H1 (cell line): ENCODE measurements around the gene ELFN2. TPM values are rescaled to one million over a fixed set of nuclear protein-coding genes. Genes with fewer than 3 reads are reported as not detected.

ENCODE experiments used
- ASH2L ChIP-seq: fragments of 200-600, 300-600 bp; sonication (generic); IDR thresholded peaks from one replicate; pipeline ENCODE4 v1.7.1; 2017; ENCODE audit warnings: low read length
- BACH1 ChIP-seq: IDR thresholded peaks from 2 replicates; pipeline ENCODE4 v1.6.1; 2012; ENCODE audit warnings: low read length, improper control_type of control experiment
- CEBPB ChIP-seq: IDR thresholded peaks from 2 replicates; pipeline ENCODE4 v1.6.1; 2012; ENCODE audit warnings: low read depth, low read length
- CHD2 ChIP-seq: IDR thresholded peaks from 2 replicates; pipeline ENCODE4 v1.6.1; 2012; ENCODE audit warnings: low read length, improper control_type of control experiment
- CREB1 ChIP-seq: IDR thresholded peaks from 2 replicates; pipeline ENCODE4 v1.6.1; 2012; ENCODE audit warnings: inconsistent platforms
- FOSL1 ChIP-seq: IDR thresholded peaks from 2 replicates; pipeline ENCODE4 v1.6.1; 2011; ENCODE audit warnings: mild to moderate bottlenecking, low read depth, low read length, moderate library complexity; ENCODE audit not compliant: insufficient read depth
- GABPA ChIP-seq: IDR thresholded peaks from 2 replicates; pipeline ENCODE4 v1.6.1; 2011; ENCODE audit warnings: mild to moderate bottlenecking, low read length, moderate library complexity, borderline replicate concordance; ENCODE audit not compliant: insufficient read depth
- HDAC2 ChIP-seq, 2 experiments: fragments of 300-600 bp in 1 of 2; sonication (generic) in 1 of 2; IDR thresholded peaks; 2 replicates each; pipeline ENCODE4 v1.6.1; 2011 to 2012; ENCODE audit warnings: low read depth in 2 of 2, low read length in 2 of 2, mild to moderate bottlenecking in 2 of 2, moderate library complexity in 2 of 2, borderline replicate concordance in 1 of 2, inconsistent platforms in 1 of 2
- JUND ChIP-seq: IDR thresholded peaks from 2 replicates; pipeline ENCODE4 v1.6.1; 2011; ENCODE audit warnings: mild to moderate bottlenecking, improper control_type of control experiment, low read length
- KDM1A ChIP-seq: fragments of 200-600, 300-600 bp; sonication (generic); IDR thresholded peaks from 2 replicates; pipeline ENCODE4 v1.7.1; 2016; ENCODE audit warnings: mild to moderate bottlenecking, low read length, borderline replicate concordance
- RFX5 ChIP-seq: IDR thresholded peaks from 2 replicates; pipeline ENCODE4 v1.6.1; 2011; ENCODE audit warnings: low read depth, low read length, improper control_type of control experiment, borderline replicate concordance
- RNF2 ChIP-seq: fragments of 200-900, 300-1000 bp; sonication (generic); IDR thresholded peaks from 2 replicates; pipeline ENCODE4 v1.7.1; 2016; ENCODE audit warnings: borderline replicate concordance, low read depth, mild to moderate bottlenecking, antibody characterized with exemption, low read length; ENCODE audit not compliant: poor library complexity, severe bottlenecking; ENCODE audit errors: missing control alignments
- SIN3A ChIP-seq, 2 experiments: IDR thresholded peaks in 1 of 2; conservative IDR thresholded peaks in 1 of 2; 2 replicates each; pipeline ENCODE4 v1.6.1; 2011 to 2012; ENCODE audit warnings: low read length in 2 of 2, improper control_type of control experiment in 1 of 2, low read depth in 1 of 2, mild to moderate bottlenecking in 1 of 2
- SRF ChIP-seq: IDR thresholded peaks from 2 replicates; pipeline ENCODE4 v1.6.1; 2011; ENCODE audit warnings: mild to moderate bottlenecking, low read depth, low read length, moderate library complexity
- SUZ12 ChIP-seq: fragments of 200-600 bp; sonication (generic); IDR thresholded peaks from 2 replicates; pipeline ENCODE4 v1.6.1; 2012; ENCODE audit warnings: mild to moderate bottlenecking, inconsistent platforms, low read length, moderate library complexity, mixed read lengths
- TCF12 ChIP-seq: IDR thresholded peaks from 2 replicates; pipeline ENCODE4 v1.6.1; 2011; ENCODE audit warnings: low read depth, mild to moderate bottlenecking, low read length
- TEAD4 ChIP-seq: IDR thresholded peaks from 2 replicates; pipeline ENCODE4 v1.6.1; 2012; ENCODE audit warnings: low read depth, low read length, inconsistent platforms, mixed read lengths
- YY1 ChIP-seq: IDR thresholded peaks from 2 replicates; pipeline ENCODE4 v1.6.1; 2011; ENCODE audit warnings: low read depth, mild to moderate bottlenecking, low read length
- polyA plus RNA-seq, 7 experiments: library from polyadenylated mRNA; depleted of rRNA in 3 of 7; stranded (reverse) in 5 of 7; unstranded in 2 of 7; fragments of >200 nt in 5 of 7; fragments of 200-250 nt in 2 of 7; gene quantifications; 1 replicate in 5 of 7; 2 replicates in 1 of 7; 4 replicates in 1 of 7; pipeline versions ENCODE4 v1.2.1 to v1.2.3, GENCODE V29; 2011 to 2013; ENCODE audit warnings: missing spikeins in 2 of 7, mixed read lengths in 2 of 7
- total RNA-seq: library from RNA; stranded (reverse); fragmentation: NEBNext Ultra II Directional; extraction: Animal tissue kit (Norgen Biotek cat#: 25700); gene quantifications from 2 replicates; pipeline ENCODE4 v1.2.1, GENCODE V29; 2021
- TF ChIP-seq, protein P1 (sequence below): IDR thresholded peaks from 2 replicates; pipeline ENCODE4 v1.6.1; 2012; ENCODE audit warnings: inconsistent platforms

Gene ELFN2
- total and polyA plus RNA-seq, 2 of the 8 experiments (the other 6 are each of a cell fraction or from before 2014, with no cell fraction given): 0.63 to 0.88 TPM

DNA sequence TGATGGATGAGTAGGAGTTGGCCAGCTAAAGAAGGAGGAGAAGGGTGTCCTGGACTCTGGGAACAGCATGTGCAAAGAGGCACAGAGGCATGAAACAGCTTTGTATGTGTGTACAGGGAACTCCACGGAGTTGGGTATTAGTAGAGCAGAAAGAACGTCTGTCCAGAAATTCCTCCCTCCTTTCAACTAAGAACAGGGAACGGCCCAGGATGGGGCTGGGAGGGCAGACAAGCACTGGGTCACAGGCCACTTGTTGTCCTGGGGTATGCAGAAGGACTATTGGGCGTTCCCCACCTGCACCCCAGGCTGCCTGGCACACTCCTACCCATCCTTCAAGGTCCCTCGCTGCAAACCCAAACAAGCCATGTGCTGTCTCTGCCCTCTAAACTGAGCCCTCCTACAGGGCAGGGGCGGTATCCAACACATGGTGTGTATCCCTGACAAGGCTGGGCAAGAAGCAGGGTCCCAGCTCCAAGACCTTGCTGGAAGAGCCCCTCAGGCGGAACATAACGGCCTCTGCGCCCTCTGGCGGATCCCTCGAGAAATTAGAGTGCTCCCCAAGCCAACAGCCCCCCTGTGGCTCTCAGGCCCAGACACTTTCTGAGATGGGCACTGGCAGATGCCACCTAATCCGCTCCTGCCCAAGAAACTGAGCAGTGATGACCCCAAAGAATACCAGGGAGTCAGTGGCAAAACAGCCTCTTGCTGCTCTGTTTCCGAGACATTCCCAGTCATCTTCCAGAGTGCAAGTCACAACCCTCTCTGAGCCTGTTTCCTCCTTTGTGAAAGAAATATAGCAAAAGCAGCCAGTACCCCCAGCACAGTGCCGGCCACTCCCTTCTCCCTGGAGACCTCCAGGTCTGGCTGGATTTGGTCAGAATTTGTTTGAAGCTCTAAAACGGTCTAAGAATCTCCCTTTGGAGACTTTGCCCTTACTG is 1.6 kb upstream of the ELFN2 start (continued):
- TF ChIP-seq TCF12 (no peak), GABPA (peak; percentile 80; the same call in 1 of the 2 replicates), YY1 (peak; percentile 45; the same call in 1 of the 2 replicates), RNF2 (no peak), KDM1A (0 out of 2 replicates have a peak, but pooled peaks have one; percentile 14), BACH1 (no peak), SRF (no peak), CREB1 (no peak), CHD2 (no peak), RFX5 (no peak), TEAD4 (no peak), SUZ12 (no peak), ASH2L (no peak), HDAC2 (IDR thresholded peaks at IDR 0.05; ENCODE audit: borderline replicate concordance in 1 of 2, low read depth in 2 of 2, low read length in 2 of 2) (no peak), FOSL1 (no peak), CEBPB (no peak), JUND (no peak; the same call in 1 of the 2 replicates), SIN3A (conservative IDR thresholded peaks at IDR 0.05 in 1 of 2, IDR thresholded peaks at IDR 0.05 in 1 of 2; ENCODE audit: low read depth in 1 of 2, low read length in 2 of 2) (0 out of 4 replicates have a peak, but pooled peaks of 1 of the 2 experiments have one; percentile 44)
- TF ChIP-seq, protein P1, sequence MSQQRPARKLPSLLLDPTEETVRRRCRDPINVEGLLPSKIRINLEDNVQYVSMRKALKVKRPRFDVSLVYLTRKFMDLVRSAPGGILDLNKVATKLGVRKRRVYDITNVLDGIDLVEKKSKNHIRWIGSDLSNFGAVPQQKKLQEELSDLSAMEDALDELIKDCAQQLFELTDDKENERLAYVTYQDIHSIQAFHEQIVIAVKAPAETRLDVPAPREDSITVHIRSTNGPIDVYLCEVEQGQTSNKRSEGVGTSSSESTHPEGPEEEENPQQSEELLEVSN: no peak
- TF ChIP-seq, all 59 proteins: peak for 9
